H1 (cell line): ENCODE results near the gene MED10. TPM values are rescaled to one million over a fixed set of nuclear protein-coding genes. Genes with fewer than 3 reads are reported as not detected.

Experiments
- KDM5A ChIP-seq: fragments of 200-600 bp; IDR thresholded peaks from 2 replicates; pipeline ENCODE4 v1.7.1; 2012; ENCODE audit warnings: mild to moderate bottlenecking, low read length, inconsistent platforms, mixed read lengths
- POLR2A ChIP-seq, 2 experiments: IDR thresholded peaks; 1 replicate in 1 of 2; 2 replicates in 1 of 2; pipeline ENCODE4 v1.6.1; 2011; ENCODE audit warnings: low read depth in 2 of 2, low read length in 2 of 2, mild to moderate bottlenecking in 2 of 2; ENCODE audit errors: control extremely low read depth in 1 of 2
- polyA plus RNA-seq, 7 experiments: library from polyadenylated mRNA; depleted of rRNA in 3 of 7; stranded (reverse) in 5 of 7; unstranded in 2 of 7; fragments of >200 nt in 5 of 7; fragments of 200-250 nt in 2 of 7; gene quantifications; 1 replicate in 5 of 7; 2 replicates in 1 of 7; 4 replicates in 1 of 7; pipeline versions ENCODE4 v1.2.1 to v1.2.3, GENCODE V29; 2011 to 2013; ENCODE audit warnings: missing spikeins in 2 of 7, mixed read lengths in 2 of 7
- total RNA-seq: library from RNA; stranded (reverse); fragmentation: NEBNext Ultra II Directional; extraction: Animal tissue kit (Norgen Biotek cat#: 25700); gene quantifications from 2 replicates; pipeline ENCODE4 v1.2.1, GENCODE V29; 2021
- TF ChIP-seq, protein P1 (sequence below): IDR thresholded peaks from 2 replicates; pipeline ENCODE4 v1.6.1; 2012; ENCODE audit warnings: inconsistent platforms

Gene MED10
- total and polyA plus RNA-seq, 2 of the 8 experiments (the other 6 are each of a cell fraction or from before 2014, with no cell fraction given): 20.1 to 23.2 TPM

DNA sequence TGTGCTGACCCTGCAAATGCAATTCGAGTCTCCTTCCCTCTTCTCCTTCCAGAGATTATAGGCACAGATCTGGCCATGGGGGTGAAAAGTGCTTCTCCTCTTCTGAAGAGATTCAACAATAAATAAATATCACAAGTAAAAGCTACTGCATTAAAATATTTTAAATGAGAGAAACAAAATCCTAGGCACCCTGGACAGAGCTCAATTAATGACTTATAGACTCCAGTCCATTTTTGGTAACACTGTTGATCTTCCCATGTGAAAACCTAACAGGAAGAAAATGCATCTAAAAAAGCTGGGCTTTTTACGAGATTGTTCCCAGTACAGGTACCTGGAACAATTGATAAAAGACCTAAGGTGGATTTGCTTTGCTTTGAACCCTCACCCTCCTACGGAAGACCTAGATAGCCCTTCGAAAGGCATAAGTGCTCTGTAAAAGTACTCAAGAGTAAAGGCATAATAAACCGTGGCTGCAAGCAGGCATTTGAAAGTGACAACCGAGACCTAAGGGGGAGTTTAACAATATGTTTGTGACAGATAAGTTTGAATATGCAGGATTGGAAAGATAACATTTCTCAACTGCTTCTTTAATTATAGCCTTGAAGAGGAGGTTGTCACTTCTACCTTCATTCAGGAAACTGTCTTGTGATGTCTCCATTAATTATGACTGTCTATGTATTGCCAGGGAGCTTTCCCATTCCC, 29.4 kb upstream of the MED10 start (continued):
- TF ChIP-seq, protein P1, sequence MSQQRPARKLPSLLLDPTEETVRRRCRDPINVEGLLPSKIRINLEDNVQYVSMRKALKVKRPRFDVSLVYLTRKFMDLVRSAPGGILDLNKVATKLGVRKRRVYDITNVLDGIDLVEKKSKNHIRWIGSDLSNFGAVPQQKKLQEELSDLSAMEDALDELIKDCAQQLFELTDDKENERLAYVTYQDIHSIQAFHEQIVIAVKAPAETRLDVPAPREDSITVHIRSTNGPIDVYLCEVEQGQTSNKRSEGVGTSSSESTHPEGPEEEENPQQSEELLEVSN: no peak
- TF ChIP-seq KDM5A: no peak
- TF ChIP-seq POLR2A (IDR thresholded peaks at IDR 0.05; ENCODE audit: control extremely low read depth in 1 of 2, low read depth in 2 of 2, low read length in 2 of 2): no peak
